HG03342 (cell line): ENCODE results near the gene PCBP4.

Experiments
- ATAC-seq: cut with Tn5 transposase; IDR thresholded peaks from one replicate; pipeline ENCODE4 v1.9.1; 2021; ENCODE audit warnings: mild to moderate bottlenecking, moderate library complexity; ENCODE audit not compliant: unreplicated experiment

PCBP4 gene

GRCh38 chr3:51958603-51959521 lies 8.4 kb downstream of the PCBP4 start:
- no peak for ATAC-seq

DNA sequence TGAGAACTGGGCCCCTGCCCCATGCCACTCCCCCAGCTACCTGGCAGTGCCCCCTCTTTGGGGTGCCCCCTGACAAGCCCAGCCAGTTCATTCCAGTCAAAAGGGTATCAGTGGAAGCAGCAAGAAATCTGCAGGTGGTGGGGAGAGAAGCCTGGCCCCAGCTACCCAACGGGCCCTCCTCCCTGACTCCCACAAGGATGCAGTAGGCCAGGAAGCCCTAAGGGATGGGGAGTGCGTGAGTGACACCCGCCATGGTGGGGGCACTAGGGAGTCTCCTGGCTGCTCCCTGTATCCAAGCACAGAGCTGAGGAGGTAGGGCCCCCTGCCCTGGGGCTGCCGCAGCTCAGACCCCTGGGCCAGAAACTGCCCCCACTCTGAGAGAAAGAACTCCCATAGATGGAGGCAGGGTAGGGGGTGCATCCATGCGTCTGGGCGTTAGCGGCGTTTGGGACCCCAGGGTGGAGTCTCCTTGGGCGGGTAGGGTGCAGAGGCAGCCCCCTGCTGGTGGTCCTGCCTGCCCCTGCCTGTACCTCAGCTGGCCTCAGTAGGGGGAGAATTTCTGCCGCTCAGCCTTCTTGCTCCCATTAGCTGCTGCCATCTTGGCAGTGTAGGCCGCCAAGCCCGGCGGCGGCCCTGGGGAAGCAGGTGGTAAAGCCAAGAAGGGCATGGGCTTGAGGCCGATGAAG lies 9.6 kb downstream of the PCBP4 start:
- no peak for ATAC-seq

GRCh38 chr3:51955893-51956770 lies 11.1 kb downstream of the PCBP4 start:
- ATAC-seq, result no peak

- ATAC-seq, result no peak
Observed at GRCh38 chr3:51955175-51955892, 11.9 kb downstream of the PCBP4 start, which contains the start of gene GPR62. TSS of gene GPR62 (plus strand) at chr3:51955381. CDS start at chr3:51955653, 272 bp downstream.

- ATAC-seq, result no peak
Observed at GRCh38 chr3:51954713-51955112, 12.5 kb downstream of the PCBP4 start.

DNA sequence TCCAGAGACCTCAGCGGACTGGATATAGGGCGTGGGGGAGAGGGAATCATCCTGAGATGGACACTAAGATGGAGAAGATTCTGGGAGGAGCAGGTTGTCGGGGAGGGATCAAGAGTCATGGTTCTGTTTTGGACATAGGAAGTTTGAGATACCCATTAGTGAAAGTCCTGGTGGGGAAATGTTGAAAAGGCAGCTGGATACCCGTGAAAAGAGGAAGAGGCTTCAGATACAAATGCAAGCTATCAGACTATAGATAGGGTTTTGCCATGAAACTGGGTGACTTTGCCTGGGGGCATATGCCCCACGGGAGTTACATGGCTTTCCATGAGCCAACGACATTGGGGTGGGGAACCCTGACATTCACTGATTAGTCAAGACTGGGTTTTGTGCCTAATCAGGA lies 13.1 kb downstream of the PCBP4 start:
- no peak for ATAC-seq

- no peak for ATAC-seq
Observed at GRCh38 chr3:51953445-51953844, 13.8 kb downstream of the PCBP4 start.

GRCh38 chr3:51950899-51951298 lies 16.4 kb downstream of the PCBP4 start:
- ATAC-seq, result no peak

- no peak for ATAC-seq
Observed at GRCh38 chr3:51949121-51949520, 18.1 kb downstream of the PCBP4 start.

GRCh38 chr3:51948016-51948580 lies 19.2 kb downstream of the PCBP4 start:
- ATAC-seq, result no peak

DNA sequence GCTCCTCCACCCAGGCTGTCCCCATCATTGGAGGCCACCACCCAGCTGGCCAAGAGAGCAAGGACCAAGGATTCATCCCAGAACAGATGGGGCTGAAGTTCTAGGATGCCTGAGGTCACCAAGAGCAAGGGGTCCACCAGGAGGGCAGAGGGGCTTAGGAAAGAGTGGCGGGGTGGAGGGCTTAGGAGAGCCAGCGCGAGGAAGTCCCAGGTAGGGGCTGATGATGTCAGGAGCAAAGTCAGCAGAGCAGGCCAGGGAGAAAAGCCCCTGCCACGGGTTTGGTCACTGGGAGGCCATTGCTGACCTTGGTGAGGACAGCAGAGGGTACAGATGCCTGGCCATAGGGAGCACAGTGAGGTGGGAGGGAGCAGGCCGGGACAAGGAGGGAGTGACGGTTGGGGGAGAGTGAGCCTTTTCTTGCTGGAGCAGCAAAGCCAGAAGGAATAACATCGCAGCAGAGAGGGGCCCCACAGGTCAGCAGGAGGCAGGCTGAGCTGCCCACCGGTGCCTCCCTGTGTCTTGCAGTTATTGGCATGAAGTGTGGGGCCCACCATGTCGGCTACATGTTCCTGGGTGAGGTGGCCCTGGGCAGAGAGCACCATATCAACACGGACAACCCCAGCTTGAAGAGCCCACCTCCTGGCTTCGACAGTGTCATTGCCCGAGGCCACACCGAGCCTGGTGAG lies 19.9 kb downstream of the PCBP4 start:
- ATAC-seq, result no peak

DNA sequence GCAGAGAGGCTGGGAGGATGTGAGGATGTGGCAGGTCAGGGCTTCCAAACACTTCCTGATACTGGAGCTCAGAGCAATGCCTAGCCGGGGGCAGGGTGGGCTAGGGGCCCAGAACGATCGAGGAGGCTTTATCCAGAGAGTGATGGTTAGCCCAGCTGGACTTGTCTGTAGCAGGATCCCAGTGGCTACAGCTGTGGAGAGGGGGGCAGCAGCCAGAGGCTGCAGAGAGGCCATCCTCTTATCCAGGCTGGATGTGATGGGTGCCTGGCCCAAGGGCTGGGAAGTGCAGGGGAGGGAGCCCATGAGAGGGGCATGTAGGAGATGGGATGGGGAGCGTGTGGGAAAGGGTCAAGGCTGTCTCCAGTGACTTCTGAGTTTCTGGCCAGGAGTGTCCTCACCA lies 20.5 kb downstream of the PCBP4 start:
- no peak for ATAC-seq

DNA sequence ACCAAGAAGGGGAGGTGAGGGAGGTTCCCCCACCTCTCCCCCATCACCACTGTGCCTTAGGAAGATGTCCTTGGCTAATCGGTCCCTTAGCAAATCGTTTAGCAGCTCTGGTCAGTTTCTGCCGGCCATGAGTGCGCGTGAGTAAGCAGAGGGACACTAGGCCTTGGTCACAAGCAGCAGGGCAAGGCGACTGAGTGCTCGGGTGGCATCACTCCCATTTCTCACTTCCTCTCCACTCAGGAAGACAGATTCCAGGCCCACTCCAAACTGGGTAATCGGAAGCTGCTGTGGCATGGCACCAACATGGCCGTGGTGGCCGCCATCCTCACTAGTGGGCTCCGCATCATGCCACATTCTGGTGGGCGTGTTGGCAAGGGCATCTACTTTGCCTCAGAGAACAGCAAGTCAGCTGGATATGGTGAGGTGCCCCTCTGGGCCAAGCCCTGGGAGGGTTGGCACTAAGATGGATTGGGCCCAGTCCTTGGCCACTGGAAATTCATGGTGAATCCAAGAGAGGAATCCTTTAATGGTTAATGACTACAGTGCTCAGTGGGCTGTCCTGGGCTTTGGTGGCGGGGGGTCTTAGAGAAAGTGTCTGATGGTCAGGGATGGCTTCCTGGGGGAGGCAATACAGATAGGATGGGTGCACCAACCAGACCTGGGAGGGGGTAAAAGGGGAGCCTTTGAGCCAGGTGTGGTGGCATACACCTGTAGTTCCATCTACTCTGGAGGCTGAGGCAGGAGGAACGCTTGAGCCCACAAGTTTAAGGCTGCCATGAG lies 21.1 kb downstream of the PCBP4 start:
- no peak for ATAC-seq

DNA sequence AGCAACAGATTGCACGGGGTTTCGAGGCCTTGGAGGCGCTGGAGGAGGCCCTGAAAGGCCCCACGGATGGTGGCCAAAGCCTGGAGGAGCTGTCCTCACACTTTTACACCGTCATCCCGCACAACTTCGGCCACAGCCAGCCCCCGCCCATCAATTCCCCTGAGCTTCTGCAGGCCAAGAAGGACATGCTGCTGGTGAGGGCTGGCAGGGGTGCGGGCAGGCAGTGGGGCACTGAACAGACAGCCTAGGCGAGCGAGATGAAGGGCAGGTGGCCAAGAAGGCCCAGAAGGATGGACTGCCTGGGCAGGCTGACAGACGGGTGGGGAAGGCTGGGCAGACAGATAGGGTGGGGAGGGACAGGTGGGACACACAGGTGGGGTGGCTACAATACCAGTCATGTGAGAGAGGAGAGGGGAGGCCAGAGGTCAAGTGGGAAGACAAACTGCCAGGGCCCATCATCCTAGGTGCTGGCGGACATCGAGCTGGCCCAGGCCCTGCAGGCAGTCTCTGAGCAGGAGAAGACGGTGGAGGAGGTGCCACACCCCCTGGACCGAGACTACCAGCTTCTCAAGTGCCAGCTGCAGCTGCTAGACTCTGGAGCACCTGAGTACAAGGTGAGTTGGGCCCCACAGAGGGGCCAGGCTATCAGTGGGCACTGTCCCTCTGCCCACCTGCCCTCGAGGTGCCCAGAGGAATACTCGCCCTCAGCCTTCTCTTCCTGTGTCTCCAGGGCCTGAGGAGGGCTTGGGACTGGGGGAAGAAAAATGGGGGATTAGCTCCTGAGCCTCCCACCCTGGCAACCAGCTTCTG lies 22.0 kb downstream of the PCBP4 start:
- no peak for ATAC-seq

DNA sequence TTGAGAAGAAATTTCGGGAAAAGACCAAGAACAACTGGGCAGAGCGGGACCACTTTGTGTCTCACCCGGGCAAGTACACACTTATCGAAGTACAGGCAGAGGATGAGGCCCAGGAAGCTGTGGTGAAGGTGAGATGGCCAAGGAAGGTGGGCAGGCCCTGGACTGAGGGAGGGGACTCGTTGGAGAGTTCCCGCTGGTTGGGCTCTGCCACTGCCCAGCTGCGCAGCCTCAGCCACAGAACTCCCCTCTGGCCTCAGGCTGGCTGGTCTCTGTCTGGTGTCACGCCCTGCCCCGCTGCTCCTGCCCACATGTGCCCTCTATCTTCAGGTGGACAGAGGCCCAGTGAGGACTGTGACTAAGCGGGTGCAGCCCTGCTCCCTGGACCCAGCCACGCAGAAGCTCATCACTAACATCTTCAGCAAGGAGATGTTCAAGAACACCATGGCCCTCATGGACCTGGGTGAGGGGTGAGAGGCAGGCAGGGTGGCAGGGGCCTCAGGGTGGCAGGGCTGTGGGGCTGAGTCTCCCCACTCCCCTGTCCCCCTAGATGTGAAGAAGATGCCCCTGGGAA lies 22.7 kb downstream of the PCBP4 start:
- ATAC-seq, result no peak

- no peak for ATAC-seq
Observed at GRCh38 chr3:51943451-51944391, 23.5 kb downstream of the PCBP4 start.
